MCF 10A (cell line): Measurements from ENCODE around the gene ACR. TPM values are rescaled to one million over a fixed set of nuclear protein-coding genes. Genes with fewer than 3 reads are reported as not detected.

ENCODE experiments used
- BruUV-seq: library from RNA; stranded (reverse); fragments of 400-500 nt; replicated peaks from 2 replicates; lab custom pipeline; 2021; lab: Mats Ljungman, UMichigan
- CTCF ChIA-PET: fragments of 300-600 bp; sonication (Branson Sonifier 250); formaldehyde crosslinking; extraction: SDS; loops from one replicate; lab custom pipeline; 2021; ENCODE audit warnings: antibody characterized with exemption, inconsistent platforms; lab: Yijun Ruan, JAX
- POLR2A ChIA-PET: fragments of 300-600, 350-650 bp; sonication (Branson Sonifier 250); formaldehyde crosslinking; extraction: SDS; loops from one replicate; lab custom pipeline; 2020; ENCODE audit warnings: antibody characterized with exemption, inconsistent platforms; lab: Yijun Ruan, JAX
- DNase-seq: peaks from one replicate; pipeline ENCODE4 v3.0.0-alpha.2; 2018; ENCODE audit not compliant: unreplicated experiment
- H3K27ac Mint-ChIP-seq: one replicate; pipeline ENCODE4 v1.8.0; 2022; ENCODE audit warnings: mild to moderate bottlenecking, low read depth, mixed read lengths; ENCODE audit not compliant: unreplicated experiment
- H3K27me3 Mint-ChIP-seq: one replicate; pipeline ENCODE4 v1.8.0; 2022; ENCODE audit warnings: mixed read lengths; ENCODE audit not compliant: insufficient read depth, unreplicated experiment
- H3K36me3 Mint-ChIP-seq: one replicate; pipeline ENCODE4 v1.8.0; 2022; ENCODE audit warnings: mild to moderate bottlenecking, moderate library complexity, mixed read lengths; ENCODE audit not compliant: insufficient read depth, unreplicated experiment
- H3K4me1 Mint-ChIP-seq: one replicate; pipeline ENCODE4 v1.8.0; 2022; ENCODE audit warnings: mixed read lengths; ENCODE audit not compliant: insufficient read depth, unreplicated experiment
- H3K4me3 Mint-ChIP-seq: one replicate; pipeline ENCODE4 v1.8.0; 2022; ENCODE audit warnings: mild to moderate bottlenecking, moderate library complexity, mixed read lengths; ENCODE audit not compliant: unreplicated experiment
- H3K9me3 Mint-ChIP-seq: one replicate; pipeline ENCODE4 v1.8.0; 2022; ENCODE audit warnings: mixed read lengths; ENCODE audit not compliant: unreplicated experiment
- CTCF ChIP-seq: fragments of 200-600 bp; IDR thresholded peaks from one replicate; pipeline ENCODE4 v1.8.0; 2022; ENCODE audit warnings: antibody characterized with exemption, mild to moderate bottlenecking; ENCODE audit not compliant: unreplicated experiment
- intact Hi-C: fragments of 100-400 bp; cut with micrococcal nuclease; formaldehyde crosslinking; loops from 2 replicates; pipeline ENCODE4 v1.14.1; 2022
- total RNA-seq: library from RNA; stranded (reverse); gene quantifications from 2 replicates; pipeline ENCODE4 v1.2.3, GENCODE V29; 2022

The ACR gene
- total RNA-seq, 1 experiment from 2014 or later, result not detected

- Mint-ChIP-seq H3K36me3 (no peaks in the 10 kb centered on the region), H3K27me3 (no peaks in the 10 kb centered on the region), H3K27ac (no peak overlapping the region), H3K9me3 (no peaks in the 10 kb centered on the region), H3K4me1 (no peaks in the 10 kb centered on the region), H3K4me3 (no peak overlapping the region)
- no TSS peak for BruUV-seq
- intact Hi-C loops, result no loop called here
- DNase-seq, result no peak
- POLR2A ChIA-PET, result no interaction called here
- TF ChIP-seq CTCF, result no peak
- CTCF ChIA-PET, result no interaction called here
These were observed 31.4 kb upstream of the ACR start for GRCh38 chr22:50706481-50707125.

- Mint-ChIP-seq H3K27ac (no peak overlapping the region), H3K36me3 (no peaks in the 10 kb centered on the region), H3K9me3 (no peaks in the 10 kb centered on the region), H3K4me1 (no peaks in the 10 kb centered on the region), H3K4me3 (no peak overlapping the region), H3K27me3 (no peaks in the 10 kb centered on the region)
- intact Hi-C loops, result no loop called here
- CTCF ChIA-PET, result no interaction called here
- TF ChIP-seq CTCF, result no peak
- POLR2A ChIA-PET, result no interaction called here
- no TSS peak for BruUV-seq
- no peak for DNase-seq
These were observed 29.5 kb upstream of the ACR start for GRCh38 chr22:50708474-50708873.

GRCh38 chr22:50708996-50709395 is 29.0 kb upstream of the ACR start:
- CTCF ChIA-PET, result interaction anchor here (0.6 kb wide), 1 partner anchor 8 kb away, joined by 3 read pairs; no protein-coding TSS in a partner anchor
- no peak overlapping the region for H3K27ac Mint-ChIP-seq
- BruUV-seq, result no TSS peak

GRCh38 chr22:50710221-50710620 is 27.8 kb upstream of the ACR start:
- ChIA-PET CTCF (no interaction called here), POLR2A (no interaction called here)
- no peaks in the 10 kb centered on the region for H3K27me3 Mint-ChIP-seq
- no peaks in the 10 kb centered on the region for H3K4me1 Mint-ChIP-seq
- H3K27ac Mint-ChIP-seq, result no peak overlapping the region
- BruUV-seq, result no TSS peak
- no peak overlapping the region for H3K4me3 Mint-ChIP-seq
- intact Hi-C loops, result no loop called here
- no peak for DNase-seq
- TF ChIP-seq CTCF, result no peak
- H3K9me3 Mint-ChIP-seq, result no peaks in the 10 kb centered on the region
- H3K36me3 Mint-ChIP-seq, result no peaks in the 10 kb centered on the region

More at GRCh38 chr22:50708996-50709395, 29.0 kb upstream of the ACR start:
- Mint-ChIP-seq H3K9me3 (no peaks in the 10 kb centered on the region), H3K4me3 (no peak overlapping the region), H3K4me1 (no peaks in the 10 kb centered on the region), H3K27me3 (no peaks in the 10 kb centered on the region), H3K36me3 (no peaks in the 10 kb centered on the region)
- DNase-seq, result no peak
- no peak for TF ChIP-seq CTCF
- intact Hi-C loops, result no loop called here
- POLR2A ChIA-PET, result no interaction called here
